ENCODE data around the gene ZMYND10.

Gene ZMYND10

GRCh38 chr3:50370594-50370993, 25.1 kb upstream of the ZMYND10 start:
- no peak for DNase-seq (ENCODE audit: low read depth)

DNA sequence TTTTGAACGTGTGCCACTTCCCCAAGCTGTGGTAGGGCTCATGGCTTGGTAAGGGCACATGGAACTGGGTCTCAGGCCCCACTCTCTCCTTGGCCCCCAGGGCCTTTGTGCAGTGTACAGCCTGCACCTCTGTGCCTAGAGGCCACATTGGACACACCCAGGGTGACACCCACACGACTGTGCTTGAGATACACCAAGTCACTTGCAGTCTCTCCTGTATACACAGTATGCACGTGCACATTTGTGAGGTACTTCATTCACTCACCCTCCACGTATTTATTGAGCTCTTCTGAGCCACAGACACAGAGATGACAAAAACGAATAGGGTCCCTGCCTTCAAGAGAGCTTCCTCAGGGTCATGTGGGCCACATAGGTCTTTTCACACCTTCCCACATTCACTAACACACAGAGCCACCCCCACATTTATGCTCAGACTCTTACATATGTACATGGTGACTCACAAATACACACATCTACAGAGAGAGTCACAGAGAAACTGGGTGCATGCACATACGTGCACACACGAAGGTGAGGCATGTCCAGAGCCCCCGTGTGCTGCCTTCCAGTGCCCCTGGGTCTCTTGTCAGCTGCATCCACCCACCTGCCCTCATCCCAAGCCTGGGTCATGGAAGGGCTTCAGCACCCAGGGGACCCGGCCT, 23.6 kb upstream of the ZMYND10 start:
- no peak for DNase-seq (ENCODE audit: low read depth)

GRCh38 chr3:50365842-50366220, 20.3 kb upstream of the ZMYND10 start:
- no peak for DNase-seq (ENCODE audit: low read depth)

DNA sequence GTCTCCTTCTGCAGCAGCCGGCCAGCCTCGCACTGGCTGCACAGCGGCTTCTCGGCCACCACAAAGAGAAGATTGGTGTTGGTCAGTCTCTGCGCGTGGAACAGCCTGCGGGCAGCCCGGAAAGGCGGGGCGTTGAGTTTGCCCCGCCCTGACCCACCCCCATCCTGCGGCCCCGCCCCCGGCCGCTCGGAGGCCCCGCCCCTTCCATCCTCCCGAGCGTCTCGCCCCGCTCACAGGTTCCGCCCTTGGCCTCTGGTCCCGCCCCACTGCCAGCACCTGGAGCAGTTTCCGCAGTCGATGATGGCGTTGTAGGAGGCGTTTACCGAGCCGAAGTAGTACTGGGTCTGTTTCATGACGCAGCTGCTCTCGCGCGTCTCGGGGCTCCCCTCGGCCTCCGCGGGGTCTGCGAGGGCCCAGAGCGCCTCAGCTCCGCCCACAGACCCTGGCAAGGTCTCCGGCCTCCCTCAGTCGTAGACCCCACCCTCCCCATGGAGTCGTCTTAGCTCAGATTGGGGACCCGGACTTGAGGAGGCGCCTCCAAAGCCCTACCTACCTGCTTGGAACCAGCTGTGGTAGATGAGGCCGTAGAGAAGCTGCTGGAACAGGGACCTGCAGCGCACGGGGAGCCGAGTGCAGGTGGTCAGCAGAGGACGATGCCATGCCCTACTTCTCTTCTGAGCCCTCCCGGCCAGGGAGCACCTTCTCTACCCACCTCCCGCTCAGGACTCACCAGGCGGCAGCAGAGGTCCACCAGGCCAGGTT, 19.7 kb upstream of the ZMYND10 start:
- DNase-seq (ENCODE audit: low read depth): no peak

DNA sequence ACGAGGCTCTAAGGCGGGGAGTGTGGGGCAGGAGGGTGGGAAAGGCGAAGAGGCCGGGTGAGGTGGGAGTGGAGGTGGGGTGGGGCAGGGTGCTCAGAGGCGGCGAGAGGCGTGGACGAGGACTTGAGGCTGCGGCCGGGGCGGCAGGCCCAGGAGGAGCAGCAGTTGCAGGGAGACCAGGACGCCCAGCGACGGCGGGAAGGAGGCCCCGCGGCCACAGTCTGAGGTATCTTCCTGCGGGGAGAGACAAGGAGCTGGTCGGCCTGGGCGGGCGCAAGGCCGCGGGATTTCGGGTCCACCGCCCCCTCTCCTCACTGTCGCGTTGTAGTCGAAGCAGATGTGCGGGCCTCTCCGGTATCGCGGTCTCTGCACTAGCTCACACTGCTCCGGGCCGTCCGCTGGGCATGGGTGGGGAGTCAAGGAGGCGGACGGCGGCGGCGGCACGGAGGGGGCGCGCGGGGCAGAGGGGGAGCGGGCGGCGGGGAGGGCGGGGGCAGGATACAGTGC, 19.1 kb upstream of the ZMYND10 start:
- no peak for DNase-seq (ENCODE audit: low read depth)

- no peak for DNase-seq (ENCODE audit: low read depth)
These were observed 14.2 kb upstream of the ZMYND10 start for GRCh38 chr3:50359760-50360110.

- DNase-seq (ENCODE audit: low read depth): peak; percentile 94
These were observed 13.6 kb upstream of the ZMYND10 start, which contains the start of gene TMEM115 for GRCh38 chr3:50358911-50359759. Gene TMEM115, minus strand, starts transcription at chr3:50359521. Its CDS starts 458 bp downstream, at chr3:50359063.

- DNase-seq (ENCODE audit: low read depth): no peak
These were observed 12.9 kb upstream of the ZMYND10 start for GRCh38 chr3:50358355-50358910.

- no peak for DNase-seq (ENCODE audit: low read depth)
These were observed 11.9 kb upstream of the ZMYND10 start for GRCh38 chr3:50357481-50357880.

- DNase-seq (ENCODE audit: low read depth): no peak
These were observed 11.0 kb upstream of the ZMYND10 start for GRCh38 chr3:50356553-50356952.

- DNase-seq (ENCODE audit: low read depth): no peak
These were observed 10.5 kb upstream of the ZMYND10 start for GRCh38 chr3:50355829-50356552.

DNA sequence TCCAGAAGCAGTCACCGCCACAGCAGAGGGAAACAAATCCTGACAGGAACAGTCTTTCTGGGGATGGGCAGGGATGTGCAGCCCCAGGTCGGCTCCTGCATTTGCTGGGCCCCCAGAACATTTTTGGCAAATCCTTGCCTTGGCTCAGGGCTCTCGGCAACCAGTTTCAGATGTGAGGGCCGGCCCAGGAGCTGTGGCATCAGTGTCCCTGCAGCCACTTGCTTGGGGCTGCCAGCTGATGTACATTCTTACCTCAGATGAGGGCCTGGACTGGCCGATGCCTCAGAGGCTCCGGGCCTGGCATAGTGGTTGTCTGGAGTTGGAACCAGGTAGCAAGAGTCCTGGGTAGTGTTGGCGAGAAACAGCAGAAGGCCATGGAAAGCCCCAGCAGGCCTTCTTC, 9.3 kb upstream of the ZMYND10 start:
- DNase-seq (ENCODE audit: low read depth): no peak

- DNase-seq (ENCODE audit: low read depth): no peak
These were observed 8.7 kb upstream of the ZMYND10 start for GRCh38 chr3:50354186-50354764.

DNA sequence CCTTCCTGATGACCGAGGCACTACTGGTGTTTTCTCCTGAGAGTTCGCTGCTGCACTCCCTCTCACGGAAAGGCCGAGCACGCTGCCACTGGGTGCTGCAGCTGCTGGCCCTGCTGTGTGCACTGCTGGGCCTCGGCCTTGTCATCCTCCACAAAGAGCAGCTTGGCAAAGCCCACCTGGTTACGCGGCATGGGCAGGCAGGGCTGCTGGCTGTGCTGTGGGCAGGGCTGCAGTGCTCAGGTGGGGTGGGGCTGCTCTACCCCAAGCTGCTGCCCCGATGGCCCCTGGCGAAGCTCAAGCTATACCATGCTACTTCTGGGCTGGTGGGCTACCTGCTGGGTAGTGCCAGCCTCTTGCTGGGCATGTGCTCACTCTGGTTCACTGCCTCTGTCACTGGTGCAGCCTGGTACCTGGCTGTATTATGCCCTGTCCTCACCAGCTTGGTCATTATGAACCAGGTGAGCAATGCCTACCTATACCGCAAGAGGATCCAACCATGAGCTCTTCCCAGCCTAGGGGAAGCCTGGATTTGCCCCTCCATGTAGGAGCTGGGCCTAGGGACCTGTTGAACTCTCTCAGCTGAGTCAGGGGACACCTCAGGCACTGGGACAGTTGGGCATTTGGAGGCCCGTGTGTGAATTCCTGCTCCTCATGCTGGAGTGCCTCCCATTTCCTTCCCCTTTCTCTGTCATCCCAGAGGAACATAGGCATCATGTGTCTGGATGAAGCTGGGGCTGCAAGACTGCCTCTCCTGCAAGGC, 7.9 kb upstream of the ZMYND10 start:
- DNase-seq (ENCODE audit: low read depth): no peak

- no peak for DNase-seq (ENCODE audit: low read depth)
These were observed 7.2 kb upstream of the ZMYND10 start for GRCh38 chr3:50352781-50353180.

GRCh38 chr3:50351323-50351697, 5.8 kb upstream of the ZMYND10 start:
- no peak for DNase-seq (ENCODE audit: low read depth)

DNA sequence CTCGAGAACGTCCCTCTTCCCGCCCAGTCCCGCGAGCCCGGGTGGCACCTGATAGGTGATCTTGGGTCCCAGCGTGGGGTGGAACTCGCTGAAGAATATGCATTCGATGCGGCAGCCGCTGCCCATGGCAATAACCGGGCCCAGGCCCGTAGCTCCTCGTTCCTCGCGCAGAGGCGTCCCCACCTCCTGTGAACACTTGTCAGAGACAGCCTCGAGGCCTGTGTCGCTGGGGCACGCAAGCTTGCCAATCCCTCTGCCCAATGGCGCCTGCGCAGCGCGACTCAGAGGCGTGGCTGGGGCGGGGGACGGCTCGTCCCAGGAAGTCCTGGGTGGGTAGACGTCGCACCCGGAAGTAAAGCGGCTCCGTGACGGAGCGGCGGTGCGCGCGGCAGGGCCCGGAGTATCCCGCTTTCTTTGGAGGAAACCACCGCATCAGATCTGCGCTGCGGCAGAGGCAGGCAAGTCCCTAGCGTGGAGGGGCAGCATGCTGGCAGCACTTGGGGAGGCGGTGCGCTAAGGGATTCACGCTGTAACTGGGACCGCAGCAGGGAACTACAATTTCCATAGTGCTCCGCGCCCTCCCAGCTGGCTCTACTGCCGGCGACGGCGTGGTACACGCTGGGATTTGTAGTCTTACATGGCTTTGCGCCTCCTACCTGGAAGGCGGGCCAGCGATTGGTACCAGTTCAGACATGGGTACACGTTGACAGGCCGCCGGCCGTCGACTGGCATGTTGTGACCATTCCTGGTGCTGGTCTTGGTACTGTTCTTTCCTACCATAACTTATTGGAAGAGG, 5.2 kb upstream of the ZMYND10 start, which contains the start of the genes CYB561D2 and NPRL2:
TSS of gene CYB561D2 (plus strand) at position 336 of the 796 bp plus-strand sequence. CDS start 572 bp downstream, outside the sequence.
TSS of gene NPRL2 (minus strand) at position 249 of the 796 bp plus-strand sequence. CDS start at position 126, 123 bp downstream.
- no peak for DNase-seq (ENCODE audit: low read depth)

GRCh38 chr3:50350213-50350526, 4.6 kb upstream of the ZMYND10 start:
- DNase-seq (ENCODE audit: low read depth): no peak

DNA sequence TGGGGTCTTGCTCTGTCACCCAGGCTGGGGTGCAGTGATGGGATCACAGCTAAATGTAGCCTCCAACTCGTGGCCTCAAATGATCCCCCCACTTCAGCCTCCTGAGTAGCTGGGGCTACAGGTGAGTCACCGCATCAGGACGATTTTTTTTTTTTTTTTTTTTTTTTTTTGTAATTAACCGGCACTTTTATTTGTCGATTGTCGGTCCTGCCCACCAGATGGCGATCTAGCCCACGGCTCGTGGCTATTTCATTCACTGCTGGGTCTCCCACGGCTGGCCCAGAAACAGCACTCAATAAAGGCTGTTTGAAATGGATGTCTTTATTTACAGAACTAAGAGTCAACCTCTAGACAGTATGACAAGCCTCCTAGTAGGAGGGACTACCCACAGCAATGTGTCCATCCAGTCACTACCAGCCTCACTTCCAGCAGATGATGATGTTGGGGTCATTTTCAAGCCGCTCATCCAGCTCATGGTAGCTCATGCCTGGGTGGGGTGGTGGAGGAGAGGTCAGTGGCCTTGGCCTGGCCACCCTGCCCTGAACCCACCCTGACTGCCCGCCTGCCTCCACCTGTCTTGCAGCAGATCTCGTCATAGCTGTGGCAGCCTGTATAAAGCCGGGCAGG, 1.8 kb upstream of the ZMYND10 start:
- no peak for DNase-seq (ENCODE audit: low read depth)
